Embryonic facial prominence (tissue), 1 donor: ENCODE data around the gene NHS.
"Not testable (repeated sequence)": the region's sequence is repeated elsewhere in the genome, so short reads cannot be mapped to it uniquely, and the experiment has no call there.

Experiments used
- DNase-seq: peaks from one replicate; pipeline ENCODE4 v3.0.0-alpha.2; 2016; ENCODE audit errors: extremely low spot score

NHS gene

GRCh38 chrX:17549107-17549651 is 174.2 kb downstream of the NHS start:
- no peak for DNase-seq

- DNase-seq: no peak
Observed at GRCh38 chrX:17550011-17550410, 175.0 kb downstream of the NHS start.

- no peak for DNase-seq
Observed at GRCh38 chrX:17552044-17552650, 177.1 kb downstream of the NHS start.

- DNase-seq: no peak
Observed at GRCh38 chrX:17553469-17553868, 178.5 kb downstream of the NHS start.

GRCh38 chrX:17553961-17554482 is 179.0 kb downstream of the NHS start:
- no peak for DNase-seq

GRCh38 chrX:17554914-17555313 is 179.9 kb downstream of the NHS start:
- DNase-seq: no peak

- no peak for DNase-seq
Observed at GRCh38 chrX:17555846-17556245, 180.8 kb downstream of the NHS start.

GRCh38 chrX:17559728-17560379 is 184.9 kb downstream of the NHS start:
- DNase-seq: no peak

- DNase-seq: no peak
Observed at GRCh38 chrX:17560385-17560784, 185.4 kb downstream of the NHS start.

GRCh38 chrX:17563076-17563475 is 188.1 kb downstream of the NHS start:
- DNase-seq: no peak

GRCh38 chrX:17563515-17563914 is 188.5 kb downstream of the NHS start:
- DNase-seq: no peak

- no peak for DNase-seq
Observed at GRCh38 chrX:17564689-17565409, 189.8 kb downstream of the NHS start.

GRCh38 chrX:17566740-17567139 is 191.7 kb downstream of the NHS start:
- no peak for DNase-seq

GRCh38 chrX:17567187-17567586 is 192.2 kb downstream of the NHS start:
- DNase-seq: no peak

GRCh38 chrX:17567821-17568220 is 192.8 kb downstream of the NHS start:
- no peak for DNase-seq

GRCh38 chrX:17568804-17569203 is 193.8 kb downstream of the NHS start:
- not testable (repeated sequence) for DNase-seq

GRCh38 chrX:17579026-17579425 is 204.0 kb downstream of the NHS start:
- DNase-seq: no peak

GRCh38 chrX:17580539-17581152 is 205.6 kb downstream of the NHS start:
- no peak for DNase-seq

- DNase-seq: no peak
Observed at GRCh38 chrX:17581641-17582040, 206.6 kb downstream of the NHS start.

- no peak for DNase-seq
Observed at GRCh38 chrX:17584248-17584681, 209.3 kb downstream of the NHS start.

- DNase-seq: no peak
Observed at GRCh38 chrX:17585006-17585405, 210.0 kb downstream of the NHS start.

- DNase-seq: no peak
Observed at GRCh38 chrX:17587366-17587765, 212.4 kb downstream of the NHS start.
